H1 (cell line): ENCODE results near the gene FAM81B. TPM values are rescaled to one million over a fixed set of nuclear protein-coding genes. Genes with fewer than 3 reads are reported as not detected.

Experiments
- CTCF ChIA-PET: fragments of 300-600 bp; sonication (Branson Sonifier 250); formaldehyde crosslinking; loops from one replicate; lab custom pipeline; 2021; ENCODE audit not compliant: partially characterized antibody; lab: Charles Lee
- POLR2A ChIA-PET: fragments of 300-600 bp; sonication (Branson Sonifier 250); formaldehyde crosslinking; loops from one replicate; lab custom pipeline; 2021; ENCODE audit warnings: inconsistent platforms; ENCODE audit not compliant: partially characterized antibody; lab: Charles Lee
- DNase-seq, 2 experiments: peaks; one replicate each; pipeline versions ENCODE4 v3.0.0 to v3.0.0-alpha.2; 2010 to 2022; ENCODE audit warnings: low spot score in 2 of 2, low read depth in 1 of 2, mixed read lengths in 1 of 2
- FAIRE-seq: peaks from 2 replicates; lab custom pipeline; 2011; peaks lifted over from hg19 to GRCh38; lab: Jason Lieb, UNC
- H2AFZ ChIP-seq: 2 replicates; pipeline ENCODE4 v1.8.1; 2012; ENCODE audit warnings: low read length, inconsistent platforms
- H2AK5ac ChIP-seq: 2 replicates; pipeline ENCODE4 v1.6.1; 2013; ENCODE audit warnings: low read depth, low read length
- H2BK120ac ChIP-seq: replicated peaks from 2 replicates; pipeline ENCODE3; 2013; ENCODE audit warnings: low read depth, low read length, inconsistent platforms
- H2BK12ac ChIP-seq: 2 replicates; pipeline ENCODE4 v1.6.1; 2013; ENCODE audit warnings: low read depth, low read length
- H2BK15ac ChIP-seq: 2 replicates; pipeline ENCODE4 v1.6.1; 2013; ENCODE audit warnings: low read length
- H2BK20ac ChIP-seq: 2 replicates; pipeline ENCODE4 v1.6.1; 2013; ENCODE audit warnings: low read length
- H2BK5ac ChIP-seq: 2 replicates; pipeline ENCODE4 v1.6.1; 2013; ENCODE audit warnings: low read depth, low read length
- H3K14ac ChIP-seq: 2 replicates; pipeline ENCODE4 v1.6.1; 2013; ENCODE audit warnings: inconsistent platforms; ENCODE audit not compliant: insufficient read length
- H3K18ac ChIP-seq: 2 replicates; pipeline ENCODE4 v1.6.1; 2013; ENCODE audit warnings: low read length; ENCODE audit errors: extremely low read depth
- H3K23ac ChIP-seq: 2 replicates; pipeline ENCODE4 v1.6.1; 2013; ENCODE audit warnings: inconsistent platforms; ENCODE audit not compliant: insufficient read length
- H3K23me2 ChIP-seq: 2 replicates; pipeline ENCODE4 v1.6.1; 2013; ENCODE audit warnings: low read depth, low read length
- H3K27ac ChIP-seq: 2 replicates; pipeline ENCODE4 v1.6.1; 2011; ENCODE audit warnings: low read depth, low read length, inconsistent platforms
- H3K27me3 ChIP-seq, 4 experiments: replicated peaks in 1 of 4; 1 replicate in 1 of 4; 2 replicates in 3 of 4; pipeline versions ENCODE4 v1.6.1 to v1.8.1; 2011 to 2013; ENCODE audit warnings: low read length in 3 of 4, mild to moderate bottlenecking in 3 of 4, inconsistent platforms in 2 of 4, mixed read lengths in 2 of 4, moderate library complexity in 1 of 4; ENCODE audit not compliant: control insufficient read depth in 3 of 4, insufficient read depth in 3 of 4; ENCODE audit errors: extremely low read depth in 1 of 4
- H3K36me3 ChIP-seq, 4 experiments: 2 replicates each; pipeline versions ENCODE4 v1.6.1 to v1.8.1; 2011 to 2013; ENCODE audit warnings: mild to moderate bottlenecking in 4 of 4, low read length in 3 of 4, moderate library complexity in 2 of 4, control low read depth in 1 of 4, inconsistent platforms in 1 of 4; ENCODE audit not compliant: insufficient read depth in 4 of 4, control insufficient read depth in 2 of 4
- H3K4ac ChIP-seq: replicated peaks from 2 replicates; pipeline ENCODE3; 2013; ENCODE audit warnings: low read length, low read depth, mixed read lengths, inconsistent platforms; ENCODE audit not compliant: insufficient read length
- H3K4me1 ChIP-seq, 4 experiments: replicated peaks in 1 of 4; 1 replicate in 1 of 4; 2 replicates in 3 of 4; pipeline versions ENCODE4 v1.6.1 to v1.8.1; 2011 to 2013; ENCODE audit warnings: low read length in 3 of 4, inconsistent platforms in 2 of 4, mixed read lengths in 1 of 4; ENCODE audit not compliant: insufficient read depth in 4 of 4, control insufficient read depth in 3 of 4
- H3K4me2 ChIP-seq, 2 experiments: 2 replicates each; pipeline versions ENCODE4 v1.6.1 to v1.8.1; 2011 to 2013; ENCODE audit warnings: low read depth in 2 of 2, low read length in 2 of 2, control low read depth in 1 of 2, inconsistent platforms in 1 of 2, mild to moderate bottlenecking in 1 of 2; ENCODE audit not compliant: insufficient read depth in 1 of 2
- H3K4me3 ChIP-seq, 4 experiments: fragments of 200-600, 300-600 bp in 1 of 4; sonication (generic), shearing (Covaris generic), sonication (Bioruptor Twin) in 1 of 4; 2 replicates each; pipeline versions ENCODE4 v1.5.1 to v1.8.1; 2011 to 2016; ENCODE audit warnings: low read length in 4 of 4, low read depth in 3 of 4, control low read depth in 2 of 4, inconsistent platforms in 2 of 4, mild to moderate bottlenecking in 2 of 4, mixed read lengths in 1 of 4, moderate library complexity in 1 of 4; ENCODE audit not compliant: insufficient read depth in 2 of 4; ENCODE audit errors: extremely low read depth in 1 of 4
- H3K56ac ChIP-seq: replicated peaks from 2 replicates; pipeline ENCODE3; 2013; ENCODE audit warnings: low read depth, mild to moderate bottlenecking, mixed read lengths, low read length, inconsistent platforms; ENCODE audit not compliant: insufficient read length
- H3K79me1 ChIP-seq: 2 replicates; pipeline ENCODE4 v1.6.1; 2013; ENCODE audit warnings: low read depth, low read length, control low read depth
- H3K79me2 ChIP-seq, 2 experiments: 2 replicates each; pipeline versions ENCODE4 v1.6.1 to v1.8.1; 2012 to 2013; ENCODE audit warnings: low read length in 2 of 2, mild to moderate bottlenecking in 2 of 2, inconsistent platforms in 1 of 2; ENCODE audit not compliant: insufficient read depth in 2 of 2, control insufficient read depth in 1 of 2
- H3K9ac ChIP-seq, 4 experiments: replicated peaks in 1 of 4; 1 replicate in 1 of 4; 2 replicates in 3 of 4; pipeline versions ENCODE4 v1.6.1 to v1.8.1; 2011 to 2013; ENCODE audit warnings: low read depth in 3 of 4, low read length in 3 of 4, control low read depth in 2 of 4, mild to moderate bottlenecking in 2 of 4, moderate library complexity in 2 of 4, inconsistent platforms in 1 of 4; ENCODE audit errors: extremely low read depth in 1 of 4
- H3K9me3 ChIP-seq, 2 experiments: 2 replicates each; pipeline versions ENCODE4 v1.6.1 to v1.8.1; 2012 to 2013; ENCODE audit warnings: mild to moderate bottlenecking in 2 of 2, moderate library complexity in 2 of 2, control low read depth in 1 of 2, inconsistent platforms in 1 of 2, low read depth in 1 of 2, low read length in 1 of 2, mixed read lengths in 1 of 2; ENCODE audit not compliant: insufficient read depth in 2 of 2
- H4K20me1 ChIP-seq, 2 experiments: replicated peaks in 1 of 2; 2 replicates each; pipeline versions ENCODE3 to v1.8.1; 2011 to 2013; ENCODE audit warnings: inconsistent platforms in 2 of 2, low read length in 2 of 2, mild to moderate bottlenecking in 1 of 2; ENCODE audit not compliant: insufficient read depth in 2 of 2, control insufficient read depth in 1 of 2
- H4K5ac ChIP-seq: 2 replicates; pipeline ENCODE4 v1.6.1; 2013; ENCODE audit warnings: low read length, low read depth, mixed read lengths, inconsistent platforms; ENCODE audit not compliant: insufficient read length
- H4K8ac ChIP-seq: 2 replicates; pipeline ENCODE4 v1.8.0; 2013; ENCODE audit warnings: mild to moderate bottlenecking, moderate library complexity, low read length, inconsistent platforms; ENCODE audit not compliant: insufficient read depth; ENCODE audit errors: extremely low read depth
- H4K91ac ChIP-seq: replicated peaks from 2 replicates; pipeline ENCODE3; 2013; ENCODE audit warnings: low read length, mixed read lengths, inconsistent platforms; ENCODE audit not compliant: insufficient read length
- CBX5 ChIP-seq: fragments of 300-800, 300-1000 bp; sonication (generic); IDR thresholded peaks from 2 replicates; pipeline ENCODE4 v1.7.1; 2016; ENCODE audit warnings: antibody characterized with exemption, low read length, low read depth
- CEBPB ChIP-seq: IDR thresholded peaks from 2 replicates; pipeline ENCODE4 v1.6.1; 2012; ENCODE audit warnings: low read depth, low read length
- CREB1 ChIP-seq: IDR thresholded peaks from 2 replicates; pipeline ENCODE4 v1.6.1; 2012; ENCODE audit warnings: inconsistent platforms
- E2F6 ChIP-seq: IDR thresholded peaks from 2 replicates; pipeline ENCODE4 v1.6.1; 2012; ENCODE audit warnings: inconsistent platforms
- JUN ChIP-seq: IDR thresholded peaks from 2 replicates; pipeline ENCODE4 v1.6.1; 2011; ENCODE audit warnings: low read depth, mild to moderate bottlenecking, improper control_type of control experiment, low read length
- KDM5A ChIP-seq: fragments of 200-600 bp; IDR thresholded peaks from 2 replicates; pipeline ENCODE4 v1.7.1; 2012; ENCODE audit warnings: mild to moderate bottlenecking, low read length, inconsistent platforms, mixed read lengths
- RBBP5 ChIP-seq: IDR thresholded peaks from 2 replicates; pipeline ENCODE4 v1.7.1; 2012; ENCODE audit warnings: low read depth, mild to moderate bottlenecking, inconsistent platforms, low read length, moderate library complexity, borderline replicate concordance
- RNF2 ChIP-seq: fragments of 200-900, 300-1000 bp; sonication (generic); IDR thresholded peaks from 2 replicates; pipeline ENCODE4 v1.7.1; 2016; ENCODE audit warnings: borderline replicate concordance, low read depth, mild to moderate bottlenecking, antibody characterized with exemption, low read length; ENCODE audit not compliant: poor library complexity, severe bottlenecking; ENCODE audit errors: missing control alignments
- USF2 ChIP-seq: IDR thresholded peaks from 2 replicates; pipeline ENCODE4 v1.6.1; 2011; ENCODE audit warnings: low read length, improper control_type of control experiment
- ZNF274 ChIP-seq: IDR thresholded peaks from 2 replicates; pipeline ENCODE4 v1.7.0; 2012; ENCODE audit warnings: low read length, borderline replicate concordance; ENCODE audit errors: extremely low read depth
- WGBS, 2 experiments: shearing (Covaris generic) in 1 of 2; methylation state at CpG; one replicate each; pipeline versions ENCODE4 v1.1.6 to v1.1.7; 2013 to 2015; ENCODE audit warnings: low lambda C conversion rate in 2 of 2, mixed read lengths in 2 of 2, inconsistent platforms in 1 of 2, low coverage in 1 of 2, missing lambda C conversion rate in 1 of 2; ENCODE audit not compliant: insufficient replicate concordance in 2 of 2, insufficient coverage in 1 of 2, insufficient read length in 1 of 2; ENCODE audit errors: extremely low coverage in 1 of 2, missing lambda C conversion rate in 1 of 2; 5-methylcytosine and 5-hydroxymethylcytosine counted together
- polyA plus RNA-seq, 7 experiments: library from polyadenylated mRNA; depleted of rRNA in 3 of 7; stranded (reverse) in 5 of 7; unstranded in 2 of 7; fragments of >200 nt in 5 of 7; fragments of 200-250 nt in 2 of 7; gene quantifications; 1 replicate in 5 of 7; 2 replicates in 1 of 7; 4 replicates in 1 of 7; pipeline versions ENCODE4 v1.2.1 to v1.2.3, GENCODE V29; 2011 to 2013; ENCODE audit warnings: missing spikeins in 2 of 7, mixed read lengths in 2 of 7
- total RNA-seq: library from RNA; stranded (reverse); fragmentation: NEBNext Ultra II Directional; extraction: Animal tissue kit (Norgen Biotek cat#: 25700); gene quantifications from 2 replicates; pipeline ENCODE4 v1.2.1, GENCODE V29; 2021

Gene FAM81B
- total and polyA plus RNA-seq, 2 of the 8 experiments (the other 6 are each of a cell fraction or from before 2014, with no cell fraction given) = not detected

- H3K23me2 ChIP-seq = no peaks in the 10 kb centered on the region
- H3K4ac ChIP-seq = no peak overlapping the region
- no peaks in the 10 kb centered on the region for H3K79me2 ChIP-seq
- H4K5ac ChIP-seq = no peak overlapping the region
- H3K9me3 ChIP-seq = no peaks in the 10 kb centered on the region; a peak in 1 of 4 replicates
- H3K14ac ChIP-seq = no peak overlapping the region
- peaks cover 0 to 5% (median 1%) of the 10 kb centered on the region in 4 experiments; a peak in 1 of 7 replicates for H3K4me1 ChIP-seq
- H3K4me3 ChIP-seq = no peak overlapping the region
- H4K8ac ChIP-seq = no peak overlapping the region
- H3K27me3 ChIP-seq = no peaks in the 10 kb centered on the region
- no peak overlapping the region for H3K18ac ChIP-seq
- H3K9ac ChIP-seq = no peak overlapping the region
- no peaks in the 10 kb centered on the region for H3K36me3 ChIP-seq
- FAIRE-seq (no peak), DNase-seq (no peak)
- H2AK5ac ChIP-seq = no peak overlapping the region
- H3K79me1 ChIP-seq = no peaks in the 10 kb centered on the region
- no peak overlapping the region for H2AFZ ChIP-seq
- H2BK15ac ChIP-seq = no peak overlapping the region
- no peak overlapping the region for H3K27ac ChIP-seq
- H2BK5ac ChIP-seq = no peak overlapping the region
- H3K23ac ChIP-seq = no peak overlapping the region
- POLR2A ChIA-PET = no interaction called here
- H3K56ac ChIP-seq = no peak overlapping the region
- 88% methylated on average over 3 of the region's 3 CpGs; no CpG with 5 or more reads in 1 of the 2 experiments for WGBS, 2 experiments
- no peak overlapping the region for H3K4me2 ChIP-seq
- no peaks in the 10 kb centered on the region for H4K20me1 ChIP-seq
- H4K91ac ChIP-seq = no peak overlapping the region
- no peak overlapping the region for H2BK20ac ChIP-seq
- no peak overlapping the region for H2BK120ac ChIP-seq
- H2BK12ac ChIP-seq = no peak overlapping the region
- CTCF ChIA-PET = interaction anchor here (1.2 kb wide), 1 partner anchor 91 kb away, joined by 3 read pairs; no protein-coding TSS in a partner anchor
- TF ChIP-seq JUN = no peak
- no peak for TF ChIP-seq CBX5
- no peak for TF ChIP-seq ZNF274
- no peak for TF ChIP-seq E2F6
- no peak for TF ChIP-seq CREB1
- TF ChIP-seq CEBPB = no peak
- no peak for TF ChIP-seq RBBP5
- no peak for TF ChIP-seq USF2
- no peak for TF ChIP-seq KDM5A
- TF ChIP-seq RNF2 = no peak
Observed at GRCh38 chr5:95401626-95402025, 10.5 kb downstream of the FAM81B start.
